ENCODE measurements around the gene RNF20. TPM values are rescaled to one million over a fixed set of nuclear protein-coding genes. Genes with fewer than 3 reads are reported as not detected.

RNF20 gene
- total and polyA plus RNA-seq, 2 donors (not counting 3 experiments of a cell fraction or from before 2014, with no cell fraction given), result 6.1 to 33.7 TPM

- Histone ChIP-seq H3K9me1 (replicated peaks; ENCODE audit: control insufficient read depth, extremely low read depth, insufficient read depth, low read length) (no peaks in the 10 kb centered on the region), H3K4me1 (ENCODE audit: control insufficient read depth, extremely low read depth, insufficient read depth, low read length) (no peaks in the 10 kb centered on the region), H3K4me3 (replicated peaks in 1 of 3; ENCODE audit: insufficient read depth in 1 of 3, low read depth in 1 of 3, low read length in 3 of 3) (no peak overlapping the region), H2AFZ (ENCODE audit: low read depth, low read length) (no peak overlapping the region), H3K4me2 (ENCODE audit: insufficient read depth, low read length) (no peak overlapping the region), H3K36me3 (ENCODE audit: control insufficient read depth in 2 of 2, extremely low read depth in 1 of 2, insufficient read depth in 2 of 2, low read length in 2 of 2) (peaks cover 7% of the 10 kb centered on the region in 2 experiments), H3K9me3 (replicated peaks; ENCODE audit: control insufficient read depth, insufficient read depth, low read length) (no peaks in the 10 kb centered on the region), H3K27me3 (ENCODE audit: control insufficient read depth in 2 of 2, insufficient read depth in 2 of 2, low read length in 2 of 2) (no peaks in the 10 kb centered on the region), H3K9ac (replicated peaks; ENCODE audit: extremely low read depth, insufficient read depth, low read length) (no peak overlapping the region), H4K20me1 (replicated peaks; ENCODE audit: control insufficient read depth, extremely low read depth, insufficient read depth, low read length) (no peaks in the 10 kb centered on the region), H3K79me2 (ENCODE audit: control insufficient read depth, insufficient read depth, low read length) (no peaks in the 10 kb centered on the region), H3K27ac (ENCODE audit: insufficient read depth, low read depth, low read length) (no peak overlapping the region)
- no peak for TF ChIP-seq FOS (IDR thresholded peaks at IDR 0.05; ENCODE audit: borderline replicate concordance, insufficient read depth, low read length)
- no peak for TF ChIP-seq CTCF (IDR thresholded peaks at IDR 0.05; ENCODE audit: extremely low read depth in 1 of 2, insufficient read depth in 1 of 2, low read depth in 1 of 2, low read length in 2 of 2)
- TF ChIP-seq JUN (IDR thresholded peaks at IDR 0.05; ENCODE audit: borderline replicate concordance, insufficient read depth, insufficient read length, low read depth), result no peak
- no peak for TF ChIP-seq POLR2A (IDR thresholded peaks at IDR 0.05; ENCODE audit: low read depth, low read length)
- TF ChIP-seq POLR2AphosphoS5 (IDR thresholded peaks at IDR 0.05; ENCODE audit: insufficient read depth, low read depth, low read length), result no peak
- no peak for TF ChIP-seq MYC (IDR thresholded peaks at IDR 0.05; ENCODE audit: low read depth, low read length)
- TF ChIP-seq GATA2 (IDR thresholded peaks at IDR 0.05; ENCODE audit: insufficient read depth, insufficient read length, low read depth, low read length), result no peak
- TF ChIP-seq EZH2 (IDR thresholded peaks at IDR 0.05; ENCODE audit: borderline replicate concordance, low read depth, low read length, severe bottlenecking), result no peak
- no peak for TF ChIP-seq MAX (IDR thresholded peaks at IDR 0.05; ENCODE audit: insufficient read depth, insufficient read length)
- dilution Hi-C loops (cut with MboI; ENCODE audit: extremely low pct_ligation_motif_present, low sequenced_read_pairs), result no loop called here
- intact Hi-C loops (cut with micrococcal nuclease), result no loop called here
- FAIRE-seq, result no peak
- BruUV-seq (replicated peaks), result no TSS peak
- no peak for DNase-seq (ENCODE audit: low read depth, low spot score)
- CTCF ChIA-PET, result no interaction called here
- POLR2A ChIA-PET, result no interaction called here
Measured at GRCh38 chr9:101561740-101562139, 28.1 kb downstream of the RNF20 start.
